A673 (cell line): ENCODE data around the gene RAB44.

Experiments
- CTCF ChIP-seq: fragments of 300-800, 200-600 bp; sonication (generic); conservative IDR thresholded peaks from 2 replicates; pipeline ENCODE4 v1.5.1; 2017; ENCODE audit warnings: low read depth, mild to moderate bottlenecking, antibody characterized with exemption, low read length, moderate library complexity, mixed read lengths
- EZH2 ChIP-seq: fragments of 200-600 bp; sonication (generic); IDR thresholded peaks from 2 replicates; pipeline ENCODE4 v1.6.1; 2017; ENCODE audit warnings: borderline replicate concordance, low read depth, mild to moderate bottlenecking, mixed read lengths, antibody characterized with exemption, low read length; ENCODE audit not compliant: poor library complexity, severe bottlenecking

- TF ChIP-seq CTCF (no peak), EZH2 (no peak)
These were observed 71.6 kb downstream of the RAB44 start for GRCh38 chr6:36769183-36769675.
